K562 (cell line): ENCODE data around the gene NACAD. TPM values are rescaled to one million over a fixed set of nuclear protein-coding genes. Genes with fewer than 3 reads are reported as not detected.

ENCODE experiments used
- E2F1 ChIP-seq: sonication (generic); formaldehyde crosslinking; IDR thresholded peaks from 2 replicates; pipeline ENCODE4 v1.8.1; 2023; ENCODE audit warnings: mild to moderate bottlenecking, missing genetic modification reagents, moderate library complexity
- HDAC3 ChIP-seq: fragments of 450-650 bp; IDR thresholded peaks from 2 replicates; pipeline ENCODE4 v1.6.1; 2018; ENCODE audit warnings: borderline replicate concordance, mild to moderate bottlenecking, moderate library complexity; ENCODE audit not compliant: partially characterized antibody
- HNRNPLL ChIP-seq: fragments of 200-400 bp; formaldehyde crosslinking; IDR thresholded peaks from 2 replicates; pipeline ENCODE4 v1.6.1; 2017; ENCODE audit warnings: low read length, low read depth, mild to moderate bottlenecking; ENCODE audit not compliant: poor library complexity, severe bottlenecking
- MXD1 ChIP-seq: fragments of 250-450 bp; sonication (Bioruptor Pico); IDR thresholded peaks from 2 replicates; pipeline ENCODE4 v1.8.0; 2021; ENCODE audit warnings: borderline replicate concordance, mild to moderate bottlenecking, moderate library complexity; ENCODE audit not compliant: poor library complexity, severe bottlenecking
- PRMT5 ChIP-seq: sonication (generic); formaldehyde crosslinking; IDR thresholded peaks from 2 replicates; pipeline ENCODE4 v1.5.0; 2020; ENCODE audit warnings: missing genetic modification reagents
- RFX1 ChIP-seq: fragments of 450-650 bp; IDR thresholded peaks from 2 replicates; pipeline ENCODE4 v1.6.1; 2016; ENCODE audit warnings: mild to moderate bottlenecking, moderate library complexity
- RREB1 ChIP-seq: fragments of 250-450 bp; sonication (Bioruptor Pico); IDR thresholded peaks from 2 replicates; pipeline ENCODE4 v1.4.0; 2020
- polyA plus RNA-seq, 8 experiments: library from polyadenylated mRNA; depleted of rRNA in 4 of 8; stranded (reverse) in 5 of 8; unstranded in 3 of 8; fragments of >200 nt; fragmentation: Nextera tagmentation in 2 of 8; fragmentation: Illumina TruSeq in 1 of 8; extraction: Ambion mirVana in 2 of 8; extraction: Trizol in 1 of 8; gene quantifications; 2 replicates each; pipeline versions ENCODE4 v1.2.1 to v1.2.3, GENCODE V29; 2011 to 2014; ENCODE audit warnings: inconsistent platforms in 1 of 8, missing spikeins in 1 of 8
- total RNA-seq, 7 experiments: library from RNA; depleted of rRNA in 6 of 7; stranded (reverse); fragments of >200 nt in 6 of 7; fragmentation: Illumina TruSeq in 2 of 7; extraction: Trizol in 2 of 7; gene quantifications; 2 replicates each; pipeline versions ENCODE4 v1.2.1 to v1.2.3, GENCODE V29; 2011 to 2021; ENCODE audit warnings: low replicate concordance in 1 of 7
- TF ChIP-seq, protein P1 (sequence below), 2 experiments: IDR thresholded peaks in 1 of 2; conservative IDR thresholded peaks in 1 of 2; 2 replicates each; pipeline ENCODE4 v1.6.1; 2016; ENCODE audit warnings: low read depth in 2 of 2, mild to moderate bottlenecking in 1 of 2, missing compliant biosample characterization in 1 of 2, missing genetic modification characterization in 1 of 2, moderate library complexity in 1 of 2
- TF ChIP-seq, protein P2 (sequence below): fragments of 250-450 bp; sonication (Bioruptor Pico); IDR thresholded peaks from 2 replicates; pipeline ENCODE4 v1.8.0; 2021; ENCODE audit warnings: moderate library complexity, mild to moderate bottlenecking, inconsistent platforms
- TF ChIP-seq, protein P3 (sequence below): fragments of 450-650 bp; formaldehyde crosslinking; IDR thresholded peaks from 2 replicates; pipeline ENCODE4 v1.4.0; 2022; ENCODE audit warnings: missing genetic modification characterization

The NACAD gene
- total and polyA plus RNA-seq, 9 of the 15 experiments (the other 6 are each of a cell fraction or from before 2014, with no cell fraction given) = under 0.01 to 0.03 (median 0.02) TPM; not detected in 5

- no peak for TF ChIP-seq RREB1 (CRISPR knock-in tag)
- TF ChIP-seq HDAC3 = peak; percentile 75
- TF ChIP-seq E2F1 (CRISPR knock-in tag) = no peak
- peak; percentile 97 for TF ChIP-seq MXD1 (CRISPR knock-in tag)
- TF ChIP-seq, protein P1, sequence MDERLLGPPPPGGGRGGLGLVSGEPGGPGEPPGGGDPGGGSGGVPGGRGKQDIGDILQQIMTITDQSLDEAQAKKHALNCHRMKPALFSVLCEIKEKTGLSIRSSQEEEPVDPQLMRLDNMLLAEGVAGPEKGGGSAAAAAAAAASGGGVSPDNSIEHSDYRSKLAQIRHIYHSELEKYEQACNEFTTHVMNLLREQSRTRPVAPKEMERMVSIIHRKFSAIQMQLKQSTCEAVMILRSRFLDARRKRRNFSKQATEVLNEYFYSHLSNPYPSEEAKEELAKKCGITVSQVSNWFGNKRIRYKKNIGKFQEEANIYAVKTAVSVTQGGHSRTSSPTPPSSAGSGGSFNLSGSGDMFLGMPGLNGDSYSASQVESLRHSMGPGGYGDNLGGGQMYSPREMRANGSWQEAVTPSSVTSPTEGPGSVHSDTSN (CRISPR knock-in tag; IDR thresholded peaks at IDR 0.05; ENCODE audit: low read depth) = no peak
- TF ChIP-seq, protein P1 (tag; conservative IDR thresholded peaks at IDR 0.05; ENCODE audit: low read depth) = 0 out of 2 replicates have a peak, but pooled peaks have one; percentile 15
- TF ChIP-seq RFX1 = no peak
- TF ChIP-seq, protein P2, sequence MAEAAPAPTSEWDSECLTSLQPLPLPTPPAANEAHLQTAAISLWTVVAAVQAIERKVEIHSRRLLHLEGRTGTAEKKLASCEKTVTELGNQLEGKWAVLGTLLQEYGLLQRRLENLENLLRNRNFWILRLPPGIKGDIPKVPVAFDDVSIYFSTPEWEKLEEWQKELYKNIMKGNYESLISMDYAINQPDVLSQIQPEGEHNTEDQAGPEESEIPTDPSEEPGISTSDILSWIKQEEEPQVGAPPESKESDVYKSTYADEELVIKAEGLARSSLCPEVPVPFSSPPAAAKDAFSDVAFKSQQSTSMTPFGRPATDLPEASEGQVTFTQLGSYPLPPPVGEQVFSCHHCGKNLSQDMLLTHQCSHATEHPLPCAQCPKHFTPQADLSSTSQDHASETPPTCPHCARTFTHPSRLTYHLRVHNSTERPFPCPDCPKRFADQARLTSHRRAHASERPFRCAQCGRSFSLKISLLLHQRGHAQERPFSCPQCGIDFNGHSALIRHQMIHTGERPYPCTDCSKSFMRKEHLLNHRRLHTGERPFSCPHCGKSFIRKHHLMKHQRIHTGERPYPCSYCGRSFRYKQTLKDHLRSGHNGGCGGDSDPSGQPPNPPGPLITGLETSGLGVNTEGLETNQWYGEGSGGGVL = no peak
- TF ChIP-seq, protein P3, sequence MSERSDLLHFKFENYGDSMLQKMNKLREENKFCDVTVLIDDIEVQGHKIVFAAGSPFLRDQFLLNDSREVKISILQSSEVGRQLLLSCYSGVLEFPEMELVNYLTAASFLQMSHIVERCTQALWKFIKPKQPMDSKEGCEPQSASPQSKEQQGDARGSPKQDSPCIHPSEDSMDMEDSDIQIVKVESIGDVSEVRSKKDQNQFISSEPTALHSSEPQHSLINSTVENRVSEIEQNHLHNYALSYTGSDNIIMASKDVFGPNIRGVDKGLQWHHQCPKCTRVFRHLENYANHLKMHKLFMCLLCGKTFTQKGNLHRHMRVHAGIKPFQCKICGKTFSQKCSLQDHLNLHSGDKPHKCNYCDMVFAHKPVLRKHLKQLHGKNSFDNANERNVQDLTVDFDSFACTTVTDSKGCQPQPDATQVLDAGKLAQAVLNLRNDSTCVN = no peak; the same call in 1 of the 2 replicates
- TF ChIP-seq HNRNPLL = peak; percentile 83
- no peak for TF ChIP-seq PRMT5 (CRISPR knock-in tag)
Measured at GRCh38 chr7:45111298-45112223, 22.8 kb upstream of the NACAD start, which contains the start of gene TBRG4 (continued).
